T-cell (primary cell): Measurements from ENCODE around the gene ERN1. TPM values are rescaled to one million over a fixed set of nuclear protein-coding genes. Genes with fewer than 3 reads are reported as not detected.
A peak's percentile ranks its signal among the peaks of the same experiment; 100 is the strongest.
"Not testable (repeated sequence)": the region's sequence is repeated elsewhere in the genome, so short reads cannot be mapped to it uniquely, and the experiment has no call there.

Experiments
- ATAC-seq, 4 experiments: fragments of 200-7000 bp in 3 of 4; fragments of 150-1000 bp in 1 of 4; cut with Tn5 transposase; replicated peaks in 1 of 4; 1 replicate in 3 of 4; 2 replicates in 1 of 4; pipeline ENCODE4 v1.10.0; 2021; ENCODE audit warnings: moderate library complexity in 3 of 4, mild to moderate bottlenecking in 2 of 4, moderate number of reproducible peaks in 1 of 4
- CTCF ChIA-PET, 2 donors: fragments of 300-600 bp; sonication (Branson Sonifier 250); formaldehyde crosslinking; loops; one replicate each; lab custom pipeline; 2022; ENCODE audit warnings: antibody characterized with exemption in 2 of 2; lab: Charles Lee
- POLR2A ChIA-PET, 2 donors: fragments of 300-600 bp; sonication (Branson Sonifier 250); formaldehyde crosslinking; loops; one replicate each; lab custom pipeline; 2022; ENCODE audit warnings: antibody characterized with exemption in 2 of 2; lab: Charles Lee
- DNase-seq, 35 experiments: peaks; one replicate each; pipeline versions ENCODE4 v3.0.0 to v3.0.0-alpha.2; 2013 to 2023
- H3K27ac ChIP-seq: one replicate; pipeline ENCODE4 v1.5.1; 2013; ENCODE audit warnings: low read length
- H3K27me3 ChIP-seq, 2 experiments: replicated peaks in 1 of 2; 1 replicate in 1 of 2; 2 replicates in 1 of 2; pipeline versions ENCODE4 v1.6.1 to v1.7.0; 2013; ENCODE audit warnings: low read length in 1 of 2, mixed read lengths in 1 of 2; ENCODE audit not compliant: control insufficient read depth in 2 of 2, insufficient read depth in 2 of 2; ENCODE audit errors: extremely low read depth in 1 of 2
- H3K36me3 ChIP-seq, 2 donors: 1 replicate in 1 of 2; 2 replicates in 1 of 2; pipeline versions ENCODE4 v1.6.1 to v1.7.0; 2013; ENCODE audit warnings: low read length in 1 of 2; ENCODE audit not compliant: control insufficient read depth in 2 of 2, insufficient read depth in 1 of 2; ENCODE audit errors: extremely low read depth in 1 of 2
- H3K4me1 ChIP-seq, 2 experiments: 1 replicate in 1 of 2; 2 replicates in 1 of 2; pipeline versions ENCODE4 v1.6.1 to v1.7.0; 2013; ENCODE audit warnings: low read length in 2 of 2, mixed read lengths in 1 of 2; ENCODE audit not compliant: insufficient read depth in 2 of 2, control insufficient read depth in 1 of 2; ENCODE audit errors: extremely low read depth in 1 of 2
- H3K4me3 ChIP-seq, 2 donors: 1 replicate in 1 of 2; 2 replicates in 1 of 2; pipeline versions ENCODE4 v1.5.1 to v1.7.0; 2013; ENCODE audit warnings: mild to moderate bottlenecking in 2 of 2, low read length in 1 of 2, moderate library complexity in 1 of 2; ENCODE audit not compliant: control insufficient read depth in 1 of 2; ENCODE audit errors: extremely low read depth in 1 of 2
- H3K9me3 ChIP-seq: 2 replicates; pipeline ENCODE4 v1.7.0; 2013
- H3K27ac Mint-ChIP-seq, 2 donors: one replicate each; pipeline ENCODE4 v1.8.0; 2020 to 2021; ENCODE audit warnings: mild to moderate bottlenecking in 2 of 2, mixed read lengths in 2 of 2
- H3K27me3 Mint-ChIP-seq, 2 donors: one replicate each; pipeline ENCODE4 v1.8.0; 2021 to 2022; ENCODE audit warnings: mixed read lengths in 2 of 2
- H3K36me3 Mint-ChIP-seq: one replicate; pipeline ENCODE4 v1.8.0; 2021; ENCODE audit warnings: mixed read lengths
- H3K4me1 Mint-ChIP-seq, 3 donors: one replicate each; pipeline ENCODE4 v1.8.0; 2020 to 2022; ENCODE audit warnings: mixed read lengths in 3 of 3, mild to moderate bottlenecking in 1 of 3
- H3K4me3 Mint-ChIP-seq, 3 donors: one replicate each; pipeline ENCODE4 v1.8.0; 2020 to 2022; ENCODE audit warnings: mild to moderate bottlenecking in 3 of 3, mixed read lengths in 3 of 3, moderate library complexity in 3 of 3
- H3K9me3 Mint-ChIP-seq, 3 donors: one replicate each; pipeline ENCODE4 v1.8.0; 2020 to 2022; ENCODE audit warnings: mixed read lengths in 3 of 3
- WGBS: methylation state at CpG from one replicate; pipeline ENCODE4 v1.1.5; 2013; ENCODE audit warnings: missing lambda C conversion rate; ENCODE audit not compliant: insufficient coverage; 5-methylcytosine and 5-hydroxymethylcytosine counted together
- total RNA-seq, 35 experiments: library from RNA in 6 of 35; stranded (reverse) in 6 of 35; fragments of 120-200 nt in 1 of 35; gene quantifications; one replicate each; pipeline versions ENCODE4 v1.2.1 to v1.2.4 and lab custom pipeline; 2013 to 2026

The ERN1 gene
- total RNA-seq, 5 donors from 2014 or later (not counting 1 experiment from before 2014, with no cell fraction given), result 71.2 to 146 (median 112) TPM

- Histone ChIP-seq H3K27me3 (no peaks in the 10 kb centered on the region), H3K9me3 (no peaks in the 10 kb centered on the region), H3K36me3 (no peaks in the 10 kb centered on the region), H3K4me3 (peak within 1 kb of the TSS; percentile 92 to 96), H3K27ac (peak within 1 kb of the TSS; percentile 100), H3K4me1 (peaks cover 50 to 71% of the 10 kb centered on the region in 2 experiments)
- Mint-ChIP-seq H3K27me3 (no peaks in the 10 kb centered on the region), H3K9me3 (no peaks in the 10 kb centered on the region), H3K4me3 (peak within 1 kb of the TSS; percentile 93 to 100 (median 97)), H3K4me1 (peaks cover 71 to 83% (median 72%) of the 10 kb centered on the region in 3 donors), H3K27ac (peak within 1 kb of the TSS; percentile 96 to 100), H3K36me3 (peaks cover 9% of the 10 kb centered on the region)
- ATAC-seq (peak; percentile 79 to 86 (median 85)), DNase-seq (peak; percentile 71 to 97 (median 94))
- POLR2A ChIA-PET, result interaction anchor here (0.6 to 1.8 kb wide), 25 partner anchors 9 to 950 kb away, joined by 3 to 18 read pairs (median 5); partner anchors contain the start of genes CD79B (in 1 of the 2) and MAP3K3 (in 1 of the 2)
- CTCF ChIA-PET, result interaction anchor here (0.6 to 2.6 kb wide), 21 partner anchors 9 to 270 kb away, joined by 3 to 38 read pairs (median 4); partner anchors contain the start of genes CCDC47 (in 1 of the 2), ERN1 (in 1 of the 2) and PRR29 (in 1 of the 2)
- 0% methylated on average over 9 of the region's 23 CpGs for WGBS
Observed at GRCh38 chr17:64020056-64020766, 109.7 kb downstream of the ERN1 start, which contains the start of gene ICAM2. Gene ICAM2, minus strand, starts transcription at chr17:64020633. Its CDS starts 13,942 bp downstream, at chr17:64006691.

DNA sequence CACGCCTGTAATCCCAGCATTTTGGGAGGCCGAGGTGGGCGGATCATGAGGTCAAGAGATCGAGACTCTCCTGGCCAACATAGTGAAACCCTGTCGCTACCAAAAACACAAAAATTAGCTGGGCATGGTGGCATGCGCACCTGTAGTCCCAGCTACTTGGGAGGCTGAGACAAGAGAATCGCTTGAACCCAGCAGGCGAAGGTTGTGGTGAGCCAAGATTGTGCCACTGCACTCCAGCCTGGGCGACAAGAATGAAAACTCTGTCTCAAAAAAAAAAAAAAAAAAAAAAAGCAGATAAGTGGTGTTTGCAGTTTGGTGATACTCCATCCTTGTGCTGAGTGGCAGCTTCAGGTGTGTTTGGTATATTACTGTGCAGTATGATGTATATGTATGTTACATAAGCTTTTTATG lies 110.4 kb downstream of the ERN1 start:
- CTCF ChIA-PET, result interaction anchor here (0.6 to 2.6 kb wide), 13 partner anchors 9 to 283 kb away, joined by 3 to 38 read pairs (median 6); partner anchors contain the start of genes CCDC47 (in 1 of the 2), ERN1 (in 1 of the 2) and PRR29 (in 1 of the 2)
- whole genome bisulfite sequencing, result 17% methylated on average over 6 of the region's 9 CpGs
- DNase-seq (peak in 4 of 35 experiments; percentile 21 to 63 (median 25)), ATAC-seq (peak; percentile 11 to 25 (median 18))
- peak overlapping the region; percentile 93 to 100 (median 97) for H3K4me3 Mint-ChIP-seq
- POLR2A ChIA-PET, result interaction anchor here (1.2 to 1.8 kb wide), 5 partner anchors 9 to 694 kb away, joined by 3 to 18 read pairs (median 7); no protein-coding TSS in a partner anchor
- not testable (repeated sequence) for H3K36me3 ChIP-seq, H3K27me3 Mint-ChIP-seq, H3K9me3 Mint-ChIP-seq, H3K27me3 ChIP-seq, H3K36me3 Mint-ChIP-seq, H3K9me3 ChIP-seq
- H3K4me3 ChIP-seq, result peak overlapping the region; percentile 92 to 96
- peak overlapping the region; percentile 96 to 100 for H3K27ac Mint-ChIP-seq
- H3K4me1 ChIP-seq, result peaks cover 50 to 69% of the 10 kb centered on the region in 2 experiments
- H3K4me1 Mint-ChIP-seq, result peaks cover 69 to 83% (median 70%) of the 10 kb centered on the region in 3 donors
- peak overlapping the region; percentile 100 for H3K27ac ChIP-seq

- no peaks in the 10 kb centered on the region for H3K9me3 Mint-ChIP-seq
- H3K9me3 ChIP-seq, result no peaks in the 10 kb centered on the region
- H3K4me3 ChIP-seq, result peak overlapping the region; percentile 92 to 96
- H3K27me3 Mint-ChIP-seq, result no peaks in the 10 kb centered on the region
- H3K27me3 ChIP-seq, result no peaks in the 10 kb centered on the region
- peaks cover 12% of the 10 kb centered on the region for H3K36me3 Mint-ChIP-seq
- no peaks in the 10 kb centered on the region for H3K36me3 ChIP-seq
- peaks cover 47 to 62% of the 10 kb centered on the region in 2 experiments for H3K4me1 ChIP-seq
- WGBS, result no CpG with 5 or more reads among the region's 2 CpGs
- CTCF ChIA-PET, result interaction anchor here (0.6 to 3.0 kb wide), 10 partner anchors 9 to 116 kb away, joined by 3 to 68 read pairs (median 4); no protein-coding TSS in a partner anchor
- DNase-seq (peak in 1 of 35 experiments; percentile 48), ATAC-seq (no peak)
- POLR2A ChIA-PET, result interaction anchor here in 1 of 2 donors (0.7 to 1.0 kb wide), 3 partner anchors 8 to 32 kb away, joined by 3 to 7 read pairs (median 5); no protein-coding TSS in a partner anchor
- peak overlapping the region; percentile 93 to 100 (median 97) for H3K4me3 Mint-ChIP-seq
- peak overlapping the region; percentile 89 to 100 for H3K27ac Mint-ChIP-seq
- H3K4me1 Mint-ChIP-seq, result peaks cover 68 to 83% (median 71%) of the 10 kb centered on the region in 3 donors
- H3K27ac ChIP-seq, result peak overlapping the region; percentile 100
Observed at GRCh38 chr17:64017381-64017980, 112.5 kb downstream of the ERN1 start.

DNA sequence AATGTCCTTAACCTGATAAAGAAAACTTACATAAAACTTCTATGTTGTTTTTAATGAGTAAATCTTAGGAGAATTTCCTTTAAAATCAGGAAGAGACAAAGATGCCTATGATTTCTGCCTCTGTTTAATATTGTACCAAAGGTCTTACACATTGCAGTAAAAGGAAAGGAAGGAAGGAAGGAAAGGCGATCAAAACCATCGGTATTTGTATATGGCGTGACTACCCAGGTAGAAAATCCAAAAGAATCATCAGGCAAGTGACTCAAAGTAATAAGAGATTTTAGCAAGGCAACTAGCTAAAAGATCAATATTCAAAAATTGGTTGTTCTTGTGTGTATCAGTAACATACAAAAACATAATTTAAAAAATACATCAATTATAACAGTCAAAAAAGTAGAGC lies 113.0 kb downstream of the ERN1 start:
- WGBS, result no CpG with 5 or more reads among the region's 3 CpGs
- H3K4me1 Mint-ChIP-seq, result peaks cover 66 to 81% (median 69%) of the 10 kb centered on the region in 3 donors
- no peaks in the 10 kb centered on the region for H3K9me3 ChIP-seq

GRCh38 chr17:64016231-64016784 lies 113.6 kb downstream of the ERN1 start:
- peak overlapping the region; percentile 87 to 95 for H3K27ac Mint-ChIP-seq
- 13% methylated on average over 3 of the region's 5 CpGs for WGBS
- Histone ChIP-seq H3K4me1 (peaks cover 39 to 58% of the 10 kb centered on the region in 2 experiments), H3K36me3 (no peaks in the 10 kb centered on the region), H3K27ac (peak overlapping the region; percentile 100), H3K27me3 (no peaks in the 10 kb centered on the region), H3K9me3 (no peaks in the 10 kb centered on the region), H3K4me3 (peak overlapping the region; percentile 26 to 37)
- no peaks in the 10 kb centered on the region for H3K27me3 Mint-ChIP-seq
- peaks cover 69 to 81% (median 69%) of the 10 kb centered on the region in 3 donors for H3K4me1 Mint-ChIP-seq
- CTCF ChIA-PET, result interaction anchor here (0.6 to 3.0 kb wide), 10 partner anchors 11 to 186 kb away, joined by 3 to 68 read pairs (median 4); no protein-coding TSS in a partner anchor
- H3K4me3 Mint-ChIP-seq, result peak overlapping the region; percentile 81 to 97 (median 82)
- POLR2A ChIA-PET, result interaction anchor here in 1 of 2 donors (1.0 kb wide), 1 partner anchor 9 kb away, joined by 5 read pairs; no protein-coding TSS in a partner anchor
- DNase-seq (peak in 1 of 35 experiments; percentile 50), ATAC-seq (no peak)
- no peaks in the 10 kb centered on the region for H3K9me3 Mint-ChIP-seq
- H3K36me3 Mint-ChIP-seq, result peaks cover 19% of the 10 kb centered on the region

More for the DNA sequence above, 113.0 kb downstream of the ERN1 start:
- peak overlapping the region; percentile 100 for H3K27ac ChIP-seq
- no peaks in the 10 kb centered on the region for H3K36me3 ChIP-seq
- no peak for DNase-seq
- H3K27me3 ChIP-seq, result no peaks in the 10 kb centered on the region
- ChIA-PET POLR2A (interaction anchor here in 1 of 2 donors (1.0 kb wide), 2 partner anchors 8 to 11 kb away, joined by 3 to 5 read pairs; no protein-coding TSS in a partner anchor), CTCF (interaction anchor here (0.6 to 3.0 kb wide), 11 partner anchors 10 to 186 kb away, joined by 3 to 68 read pairs (median 3); no protein-coding TSS in a partner anchor)
- Mint-ChIP-seq H3K9me3 (no peaks in the 10 kb centered on the region), H3K36me3 (peaks cover 14% of the 10 kb centered on the region), H3K4me3 (peak overlapping the region; percentile 81 to 97 (median 82)), H3K27me3 (no peaks in the 10 kb centered on the region), H3K27ac (peak overlapping the region; percentile 87 to 95)
- peak overlapping the region; percentile 26 to 37 for H3K4me3 ChIP-seq
- ATAC-seq, result no peak
- H3K4me1 ChIP-seq, result peaks cover 42 to 61% of the 10 kb centered on the region in 2 experiments
